ENCODE measurements around the gene ASTN2. TPM values are rescaled to one million over a fixed set of nuclear protein-coding genes. Genes with fewer than 3 reads are reported as not detected.
A peak's percentile ranks its signal among the peaks of the same experiment; 100 is the strongest.

The ASTN2 gene
- total RNA-seq, 1 donor from 2014 or later = 10.0 TPM

- no peak for TF ChIP-seq CTCF (IDR thresholded peaks at IDR 0.05; ENCODE audit: unreplicated experiment)
- H3K27me3 Mint-ChIP-seq (ENCODE audit: unreplicated experiment) = peaks cover 6% of the 10 kb centered on the region
Measured at GRCh38 chr9:117413346-117414219, 1.3 kb downstream of the ASTN2 start.

GRCh38 chr9:117412841-117413240 is 2.0 kb downstream of the ASTN2 start:
- Mint-ChIP-seq H3K27ac (ENCODE audit: unreplicated experiment) (no peak overlapping the region), H3K27me3 (ENCODE audit: unreplicated experiment) (peaks cover 6% of the 10 kb centered on the region), H3K4me3 (ENCODE audit: unreplicated experiment) (peak overlapping the region; percentile 84), H3K9me3 (ENCODE audit: unreplicated experiment) (no peaks in the 10 kb centered on the region), H3K36me3 (ENCODE audit: low read depth, unreplicated experiment) (no peaks in the 10 kb centered on the region), H3K4me1 (ENCODE audit: unreplicated experiment) (peaks cover 9% of the 10 kb centered on the region)
- DNase-seq (ENCODE audit: low spot score) = peak; percentile 7
- no peak for TF ChIP-seq CTCF (IDR thresholded peaks at IDR 0.05; ENCODE audit: unreplicated experiment)

More at GRCh38 chr9:117413346-117414219, 1.3 kb downstream of the ASTN2 start:
- Mint-ChIP-seq H3K36me3 (ENCODE audit: low read depth, unreplicated experiment) (no peaks in the 10 kb centered on the region), H3K4me3 (ENCODE audit: unreplicated experiment) (peak overlapping the region; percentile 88), H3K9me3 (ENCODE audit: unreplicated experiment) (no peaks in the 10 kb centered on the region), H3K27ac (ENCODE audit: unreplicated experiment) (no peak overlapping the region), H3K4me1 (ENCODE audit: unreplicated experiment) (peaks cover 8% of the 10 kb centered on the region)
- peak; percentile 51 for DNase-seq (ENCODE audit: low spot score)

- Mint-ChIP-seq H3K27ac (ENCODE audit: unreplicated experiment) (no peak overlapping the region), H3K36me3 (ENCODE audit: low read depth, unreplicated experiment) (no peaks in the 10 kb centered on the region), H3K9me3 (ENCODE audit: unreplicated experiment) (no peaks in the 10 kb centered on the region), H3K27me3 (ENCODE audit: unreplicated experiment) (peaks cover 6% of the 10 kb centered on the region), H3K4me3 (ENCODE audit: unreplicated experiment) (no peak overlapping the region), H3K4me1 (ENCODE audit: unreplicated experiment) (peaks cover 15% of the 10 kb centered on the region)
- DNase-seq (ENCODE audit: low spot score) = no peak
- TF ChIP-seq CTCF (IDR thresholded peaks at IDR 0.05; ENCODE audit: unreplicated experiment) = no peak
Measured at GRCh38 chr9:117412006-117412715, 2.7 kb downstream of the ASTN2 start.

- H3K4me1 Mint-ChIP-seq (ENCODE audit: unreplicated experiment) = peaks cover 21% of the 10 kb centered on the region
- peaks cover 6% of the 10 kb centered on the region for H3K27me3 Mint-ChIP-seq (ENCODE audit: unreplicated experiment)
- no peak overlapping the region for H3K27ac Mint-ChIP-seq (ENCODE audit: unreplicated experiment)
- no peak overlapping the region for H3K4me3 Mint-ChIP-seq (ENCODE audit: unreplicated experiment)
- TF ChIP-seq CTCF (IDR thresholded peaks at IDR 0.05; ENCODE audit: unreplicated experiment) = peak; percentile 83
- H3K9me3 Mint-ChIP-seq (ENCODE audit: unreplicated experiment) = no peaks in the 10 kb centered on the region
- peak; percentile 79 for DNase-seq (ENCODE audit: low spot score)
- no peaks in the 10 kb centered on the region for H3K36me3 Mint-ChIP-seq (ENCODE audit: low read depth, unreplicated experiment)
Measured at GRCh38 chr9:117411547-117411946, 3.3 kb downstream of the ASTN2 start.
